GM19328 (cell line): ENCODE data around the gene COX18.
A peak's percentile ranks its signal among the peaks of the same experiment; 100 is the strongest.

Experiments used
- ATAC-seq: cut with Tn5 transposase; IDR thresholded peaks from one replicate; pipeline ENCODE4 v1.9.1; 2021; ENCODE audit warnings: mild to moderate bottlenecking, moderate library complexity; ENCODE audit not compliant: unreplicated experiment

The COX18 gene

DNA sequence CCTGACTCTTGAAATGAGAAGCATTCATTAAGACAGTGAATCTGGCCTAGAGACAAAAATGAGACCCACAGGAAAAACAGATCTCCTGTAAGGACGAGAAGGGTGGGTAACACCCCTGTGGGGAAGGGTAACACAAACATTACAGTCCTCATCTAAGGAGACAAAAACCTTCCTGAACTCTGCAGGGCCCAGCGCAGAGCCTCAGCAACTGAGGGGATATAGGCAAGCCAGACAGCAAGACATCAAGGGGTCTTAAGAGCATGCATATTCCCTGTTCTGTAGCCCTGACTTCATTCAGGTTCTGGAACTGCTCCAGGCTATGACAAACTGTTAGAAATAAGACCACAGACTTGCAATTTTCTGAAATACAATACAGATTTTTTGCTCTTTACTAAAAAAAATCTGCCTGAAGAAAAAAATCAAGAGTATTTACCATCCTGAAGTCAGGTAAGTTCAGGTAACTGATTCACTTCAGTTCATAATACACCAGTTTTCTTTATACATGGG, 15.5 kb downstream of the COX18 start:
- ATAC-seq: no peak

DNA sequence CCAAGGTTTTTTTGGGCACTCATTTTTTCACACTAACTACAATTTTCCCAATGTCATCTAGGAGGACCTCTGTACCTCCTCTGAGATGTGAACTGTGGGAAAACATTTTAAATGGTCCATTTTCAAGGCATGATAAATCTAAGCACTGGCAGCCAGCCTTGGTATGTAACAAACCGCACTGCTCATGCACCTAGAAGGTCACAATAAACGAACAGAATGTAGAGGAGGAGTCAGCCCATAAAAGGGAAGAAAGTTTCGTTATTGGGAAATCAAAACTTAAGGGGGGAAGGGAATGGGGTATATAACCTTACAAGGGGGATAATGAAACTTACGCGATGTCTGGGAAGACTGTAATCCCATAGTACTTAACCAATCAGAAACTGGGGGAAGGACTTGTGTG, 16.4 kb downstream of the COX18 start:
- ATAC-seq: no peak

GRCh38 chr4:73051625-73052024, 17.9 kb downstream of the COX18 start:
- no peak for ATAC-seq

GRCh38 chr4:73045879-73046278, 23.6 kb downstream of the COX18 start:
- ATAC-seq: no peak

DNA sequence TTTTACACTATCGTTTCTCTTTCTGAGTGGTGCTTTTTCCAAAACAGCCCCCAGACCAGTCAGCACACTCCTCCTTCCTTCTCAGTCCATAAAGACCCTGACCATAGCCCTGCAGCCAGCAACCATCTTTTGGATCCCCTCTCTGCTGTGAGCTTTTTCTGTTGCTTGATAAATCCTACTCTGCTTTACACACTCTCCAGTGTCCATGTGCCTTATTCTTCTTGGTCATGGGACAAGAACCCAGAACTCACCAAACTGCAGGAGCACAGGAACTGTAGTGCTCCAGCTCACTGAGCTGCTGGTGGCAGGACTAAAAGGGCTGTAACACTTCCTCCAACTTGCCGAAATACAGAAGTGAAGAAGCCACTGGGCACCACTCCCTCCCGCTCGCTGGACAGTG, 32.5 kb downstream of the COX18 start:
- ATAC-seq: no peak

DNA sequence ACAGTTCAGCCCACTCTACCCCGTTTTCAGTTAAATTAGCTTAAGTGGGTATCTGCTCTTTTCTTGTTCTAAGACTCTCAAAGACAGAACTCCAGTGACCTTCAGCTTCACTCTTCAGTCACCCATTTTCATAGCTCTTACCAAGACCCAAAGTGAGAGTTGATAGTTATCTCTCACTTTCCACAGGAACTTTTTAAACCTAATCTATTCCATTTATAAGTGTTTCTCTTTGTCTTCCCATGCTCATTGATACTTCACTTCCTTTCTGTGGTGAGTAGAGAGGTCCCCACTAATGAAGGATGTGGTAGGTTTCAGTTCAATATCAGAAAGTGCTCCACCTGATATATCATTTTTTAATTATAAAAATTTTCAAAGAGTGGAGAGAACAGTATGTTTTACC, 33.4 kb downstream of the COX18 start:
- ATAC-seq: no peak

- ATAC-seq: no peak
Measured at GRCh38 chr4:73034896-73035295, 34.6 kb downstream of the COX18 start.

GRCh38 chr4:73028621-73029020, 40.9 kb downstream of the COX18 start:
- no peak for ATAC-seq

- peak; percentile 55 for ATAC-seq
Measured at GRCh38 chr4:73021634-73022033, 47.9 kb downstream of the COX18 start.

DNA sequence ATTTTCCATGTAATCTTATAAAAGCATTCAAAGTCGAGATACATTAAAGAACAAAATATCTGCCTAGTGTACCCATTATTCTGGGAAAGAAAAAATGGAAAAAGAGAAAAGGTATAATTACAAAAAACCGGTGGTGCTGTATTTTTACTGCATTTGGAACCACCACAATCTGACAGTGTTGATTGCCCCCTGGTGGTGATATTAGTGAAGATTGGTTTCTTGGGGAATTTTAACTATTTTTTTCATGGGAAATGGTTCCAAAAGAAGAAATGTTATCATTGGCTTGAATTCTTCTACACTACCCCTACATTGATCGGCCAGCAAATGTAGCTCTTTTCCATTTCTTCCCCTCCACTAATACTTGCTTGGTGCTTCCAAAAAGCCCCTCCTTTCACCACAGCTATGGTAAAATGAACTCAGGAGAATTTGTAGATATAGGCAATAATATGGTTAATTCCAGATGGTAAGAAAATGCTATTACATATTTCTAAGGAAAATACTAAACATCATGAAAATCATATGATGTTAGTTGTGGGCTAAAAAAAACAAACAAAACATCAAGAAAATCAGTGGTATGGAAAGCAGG, 50.0 kb downstream of the COX18 start:
- no peak for ATAC-seq

DNA sequence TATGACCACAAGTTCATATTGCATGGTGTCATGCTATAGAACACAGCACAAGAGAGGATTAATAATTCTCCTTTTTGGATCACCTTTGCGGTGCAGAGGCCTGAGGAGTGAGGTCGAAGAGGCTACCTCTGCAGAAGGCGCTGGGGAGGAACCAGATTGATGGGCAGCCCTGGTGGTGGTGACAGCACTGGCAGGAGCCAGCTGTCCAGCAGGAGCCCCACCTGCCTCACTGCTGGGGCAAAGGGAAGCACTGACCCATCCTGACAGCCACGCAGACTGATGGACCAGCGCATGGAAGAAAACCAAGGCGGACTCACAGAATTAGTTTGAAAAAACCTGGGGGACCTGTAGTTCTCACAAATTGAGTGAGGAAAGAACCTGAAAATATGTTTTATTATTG, 50.9 kb downstream of the COX18 start:
- ATAC-seq: no peak

- ATAC-seq: no peak
Measured at GRCh38 chr4:73013310-73013709, 56.2 kb downstream of the COX18 start.

GRCh38 chr4:73012673-73013072, 56.8 kb downstream of the COX18 start:
- no peak for ATAC-seq

- no peak for ATAC-seq
Measured at GRCh38 chr4:73011629-73011985, 57.9 kb downstream of the COX18 start.

DNA sequence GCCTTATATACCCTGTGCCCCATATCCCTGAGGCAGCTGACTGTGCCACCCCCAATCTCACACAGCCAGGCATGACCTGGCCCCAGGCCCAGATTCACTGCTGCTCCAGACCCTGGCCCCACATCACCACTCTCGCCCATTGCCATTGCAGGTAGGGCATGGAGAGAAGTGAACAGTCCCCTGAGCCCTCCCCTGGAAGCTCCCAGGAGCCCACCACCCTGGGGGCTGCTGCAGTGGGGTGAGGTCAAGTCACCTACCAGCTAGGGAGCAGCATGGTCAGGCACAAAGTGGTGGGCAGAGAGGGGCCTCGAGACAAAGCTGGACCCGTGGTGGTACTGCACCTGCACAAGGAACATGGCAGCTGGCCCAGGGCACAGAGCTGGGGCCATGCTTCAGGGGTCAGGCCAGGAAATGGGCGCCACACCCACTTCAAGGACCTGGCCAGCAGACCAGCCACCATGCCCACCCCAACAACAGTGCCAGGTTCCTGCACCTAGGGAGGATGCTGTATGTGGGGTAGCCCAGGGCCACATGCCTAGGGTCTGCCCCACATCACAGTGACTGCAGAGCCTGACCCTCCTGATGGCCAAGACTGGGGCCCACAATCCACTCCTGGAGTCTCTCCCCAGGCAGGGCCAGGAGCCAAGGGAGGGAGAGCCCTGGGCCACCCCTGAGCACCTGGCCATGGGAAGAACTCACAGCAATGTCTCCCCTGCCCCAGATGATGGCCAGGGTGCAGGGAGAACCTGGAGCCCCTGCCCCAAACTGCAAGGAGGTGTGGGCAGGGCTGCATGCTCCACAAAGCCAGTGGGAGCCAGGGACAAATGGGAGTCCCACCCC, 58.5 kb downstream of the COX18 start:
- ATAC-seq: no peak

DNA sequence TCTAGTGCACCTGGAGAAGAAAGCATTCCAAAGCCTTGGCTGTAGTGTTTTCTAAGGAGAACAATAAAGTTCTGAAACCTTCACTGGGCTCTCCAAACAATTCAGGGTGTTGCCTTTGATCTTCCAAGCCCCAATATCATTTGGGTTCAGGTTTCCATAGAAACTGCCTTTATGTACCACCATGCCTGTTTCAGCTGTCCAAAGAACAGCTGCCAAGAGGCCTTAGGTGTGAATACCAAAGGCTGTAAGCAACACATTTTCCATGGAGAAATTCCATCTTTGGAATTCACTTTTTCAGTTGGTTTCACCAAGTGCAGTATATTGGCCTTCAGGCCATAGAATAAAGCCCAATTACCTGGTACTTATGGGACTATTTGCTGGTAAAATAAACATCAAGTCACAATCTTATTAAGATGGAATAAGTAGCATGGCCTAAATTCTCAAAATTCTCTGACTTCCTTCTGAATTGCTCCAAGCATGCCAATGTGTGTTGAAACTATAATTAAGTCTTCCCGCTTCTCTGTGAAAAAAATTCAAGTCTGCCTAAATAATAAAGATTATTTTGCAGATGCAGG, 61.9 kb downstream of the COX18 start:
- no peak for ATAC-seq

- peak; percentile 78 for ATAC-seq
Measured at GRCh38 chr4:73006286-73006990, 63.1 kb downstream of the COX18 start.

DNA sequence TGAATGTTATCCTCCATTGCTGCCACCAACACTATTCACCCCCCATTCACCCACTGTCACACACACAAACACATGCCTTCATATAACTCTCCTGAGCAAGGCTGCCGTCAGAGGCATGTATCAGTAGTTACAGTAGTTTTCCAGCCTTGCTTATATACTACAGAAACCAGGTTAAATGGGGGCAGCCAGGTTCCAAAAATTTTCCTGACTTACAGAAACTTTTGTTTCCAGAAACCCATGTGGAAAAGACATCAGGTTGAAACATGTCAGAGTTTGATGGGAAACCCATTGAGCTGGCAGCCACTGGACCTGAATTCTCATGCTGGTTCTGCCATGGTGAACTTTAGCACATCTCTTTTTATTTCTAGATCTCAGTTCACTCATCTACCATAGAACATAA, 64.0 kb downstream of the COX18 start:
- no peak for ATAC-seq
